OCI-LY1 (cell line): Measurements from ENCODE around the gene SMYD1.
"Not testable (repeated sequence)": the region's sequence is repeated elsewhere in the genome, so short reads cannot be mapped to it uniquely, and the experiment has no call there.

Source experiments
- H2AFZ ChIP-seq: fragments of 200-600 bp; sonication (generic), shearing (Covaris generic); 2 replicates; pipeline ENCODE4 v1.6.0; 2014; ENCODE audit warnings: antibody characterized with exemption, mild to moderate bottlenecking, low read length
- H3F3A ChIP-seq: fragments of 200-600 bp; sonication (generic), shearing (Covaris generic); 2 replicates; pipeline ENCODE4 v1.6.0; 2014; ENCODE audit warnings: mild to moderate bottlenecking, antibody characterized with exemption, low read length, moderate library complexity; ENCODE audit not compliant: insufficient read depth
- H3K27ac ChIP-seq: fragments of 200-600 bp; sonication (generic); 2 replicates; pipeline ENCODE4 v1.5.1; 2014; ENCODE audit warnings: low read length, mixed run types, mild to moderate bottlenecking, low read depth; ENCODE audit not compliant: poor library complexity, severe bottlenecking
- H3K27me3 ChIP-seq: fragments of 200-600 bp; sonication (generic); 2 replicates; pipeline ENCODE4 v1.6.0; 2014; ENCODE audit warnings: antibody characterized with exemption, mild to moderate bottlenecking, low read length, moderate library complexity; ENCODE audit not compliant: insufficient read depth
- H3K36me3 ChIP-seq: fragments of 200-600 bp; sonication (generic); 2 replicates; pipeline ENCODE4 v1.6.1; 2014; ENCODE audit warnings: mild to moderate bottlenecking, antibody characterized with exemption, low read length, moderate library complexity, mixed read lengths; ENCODE audit not compliant: insufficient read depth
- H3K4me1 ChIP-seq: fragments of 200-600 bp; sonication (generic); 2 replicates; pipeline ENCODE4 v1.5.1; 2014; ENCODE audit warnings: mild to moderate bottlenecking, low read length, moderate library complexity; ENCODE audit not compliant: insufficient read depth, severe bottlenecking
- H3K4me2 ChIP-seq: fragments of 200-600 bp; sonication (generic), shearing (Covaris generic); 2 replicates; pipeline ENCODE4 v1.6.1; 2014; ENCODE audit warnings: low read length
- H3K4me3 ChIP-seq: fragments of 200-600 bp; sonication (generic); 2 replicates; pipeline ENCODE4 v1.5.1; 2014; ENCODE audit warnings: low read length, low read depth, mild to moderate bottlenecking, mixed read lengths; ENCODE audit not compliant: poor library complexity, severe bottlenecking
- H3K79me2 ChIP-seq: fragments of 200-600 bp; shearing (Covaris generic); 2 replicates; pipeline ENCODE4 v1.6.1; 2016; ENCODE audit warnings: mixed run types, low read length, mixed read lengths; ENCODE audit not compliant: insufficient read depth
- H3K9ac ChIP-seq: fragments of 200-600 bp; sonication (generic), shearing (Covaris generic); 2 replicates; pipeline ENCODE4 v1.6.1; 2014; ENCODE audit warnings: mild to moderate bottlenecking, low read length, mixed read lengths
- H3K9me2 ChIP-seq: fragments of 200-600 bp; sonication (generic), shearing (Covaris generic); 2 replicates; pipeline ENCODE4 v1.6.1; 2014; ENCODE audit warnings: low read depth, mild to moderate bottlenecking, low read length, mixed read lengths
- H3K9me3 ChIP-seq: fragments of 200-600 bp; shearing (Covaris generic); 2 replicates; pipeline ENCODE4 v1.6.1; 2014; ENCODE audit warnings: low read length, mixed read lengths
- H4K20me1 ChIP-seq: fragments of 200-600 bp; sonication (generic), shearing (Covaris generic); 2 replicates; pipeline ENCODE4 v1.6.0; 2016; ENCODE audit warnings: mild to moderate bottlenecking, low read length; ENCODE audit not compliant: insufficient read depth
- CTCF ChIP-seq: fragments of 200-600 bp; sonication (generic), shearing (Covaris generic); IDR thresholded peaks from 2 replicates; pipeline ENCODE4 v1.5.1; 2017; ENCODE audit warnings: mild to moderate bottlenecking, antibody characterized with exemption, low read length, moderate library complexity, mixed read lengths
- EZH2 ChIP-seq: fragments of 200-600 bp; sonication (generic), shearing (Covaris generic); IDR thresholded peaks from 2 replicates; pipeline ENCODE4 v1.8.0; 2017; ENCODE audit warnings: borderline replicate concordance, mixed run types, mild to moderate bottlenecking, antibody characterized with exemption, low read length, moderate library complexity, mixed read lengths

SMYD1 gene

GRCh38 chr2:88067598-88067997 is at the start of gene SMYD1:
Gene SMYD1, plus strand, starts transcription at chr2:88067825. Its CDS starts 40 bp downstream, at chr2:88067865.
- TF ChIP-seq EZH2 (no peak), CTCF (no peak)
- no peaks in the 10 kb centered on the region for H3K27me3 ChIP-seq
- H3K9ac ChIP-seq, result no peak within 1 kb of the TSS
- no peaks in the 10 kb centered on the region for H3K36me3 ChIP-seq
- H3K4me3 ChIP-seq, result no peak within 1 kb of the TSS
- no peaks in the 10 kb centered on the region for H3K9me2 ChIP-seq
- no peaks in the 10 kb centered on the region for H3F3A ChIP-seq
- H4K20me1 ChIP-seq, result no peaks in the 10 kb centered on the region
- no peaks in the 10 kb centered on the region for H3K9me3 ChIP-seq
- no peaks in the 10 kb centered on the region for H3K4me1 ChIP-seq
- no peak within 1 kb of the TSS for H2AFZ ChIP-seq
- H3K79me2 ChIP-seq, result no peaks in the 10 kb centered on the region
- no peak within 1 kb of the TSS for H3K27ac ChIP-seq
- H3K4me2 ChIP-seq, result no peak within 1 kb of the TSS

- not testable (repeated sequence) for H3K27ac ChIP-seq, H3K9me3 ChIP-seq, H3K9ac ChIP-seq, H4K20me1 ChIP-seq, H3K27me3 ChIP-seq, H3F3A ChIP-seq, H3K79me2 ChIP-seq, H3K36me3 ChIP-seq, H2AFZ ChIP-seq, H3K9me2 ChIP-seq
- Histone ChIP-seq H3K4me2 (peak overlapping the region; percentile 81), H3K4me3 (peak overlapping the region; percentile 74), H3K4me1 (peaks cover 20% of the 10 kb centered on the region)
Observed at GRCh38 chr2:88018077-88018805, 49.4 kb upstream of the SMYD1 start.

GRCh38 chr2:88018909-88019308 is 48.7 kb upstream of the SMYD1 start:
- H3K4me3 ChIP-seq, result no peak overlapping the region
- no peaks in the 10 kb centered on the region for H3K79me2 ChIP-seq
- peaks cover 9% of the 10 kb centered on the region; the same call in 1 of the 2 replicates for H3K9me3 ChIP-seq
- no peaks in the 10 kb centered on the region for H3F3A ChIP-seq
- TF ChIP-seq CTCF, result no peak
- no peak for TF ChIP-seq EZH2
- H3K9me2 ChIP-seq, result no peaks in the 10 kb centered on the region
- no peaks in the 10 kb centered on the region for H4K20me1 ChIP-seq
- no peak overlapping the region for H2AFZ ChIP-seq
- peaks cover 20% of the 10 kb centered on the region for H3K4me1 ChIP-seq
- no peaks in the 10 kb centered on the region; the same call in 1 of the 2 replicates for H3K36me3 ChIP-seq
- no peak overlapping the region for H3K9ac ChIP-seq
- H3K4me2 ChIP-seq, result no peak overlapping the region
- H3K27me3 ChIP-seq, result no peaks in the 10 kb centered on the region
- no peak overlapping the region for H3K27ac ChIP-seq

- Histone ChIP-seq H3K4me2 (no peak overlapping the region), H4K20me1 (no peaks in the 10 kb centered on the region), H3K79me2 (no peaks in the 10 kb centered on the region), H3K9me2 (no peaks in the 10 kb centered on the region), H3K4me1 (peaks cover 20% of the 10 kb centered on the region), H2AFZ (no peak overlapping the region), H3K27ac (no peak overlapping the region), H3K9me3 (peaks cover 9% of the 10 kb centered on the region; the same call in 1 of the 2 replicates), H3K4me3 (no peak overlapping the region), H3K36me3 (no peaks in the 10 kb centered on the region; the same call in 1 of the 2 replicates), H3K27me3 (no peaks in the 10 kb centered on the region), H3F3A (no peaks in the 10 kb centered on the region), H3K9ac (no peak overlapping the region)
- TF ChIP-seq CTCF, result no peak
- no peak for TF ChIP-seq EZH2
Observed at GRCh38 chr2:88019985-88020384, 47.6 kb upstream of the SMYD1 start.
